Glutamatergic neuron (in vitro differentiated cells): ENCODE data around the gene KIF13A. TPM values are rescaled to one million over a fixed set of nuclear protein-coding genes. Genes with fewer than 3 reads are reported as not detected.
"Not testable (repeated sequence)": the region's sequence is repeated elsewhere in the genome, so short reads cannot be mapped to it uniquely, and the experiment has no call there.

ENCODE experiments used
- DNase-seq: peaks from one replicate; pipeline ENCODE4 v3.0.0; 2022
- H3K27ac Mint-ChIP-seq: one replicate; pipeline ENCODE4 v1.8.0; 2020; ENCODE audit warnings: mild to moderate bottlenecking, mixed read lengths, inconsistent platforms; ENCODE audit not compliant: unreplicated experiment
- H3K27me3 Mint-ChIP-seq: one replicate; pipeline ENCODE4 v1.8.0; 2020; ENCODE audit warnings: mild to moderate bottlenecking, moderate library complexity, mixed read lengths, inconsistent platforms; ENCODE audit not compliant: unreplicated experiment
- H3K36me3 Mint-ChIP-seq: one replicate; pipeline ENCODE4 v1.8.0; 2020; ENCODE audit warnings: mild to moderate bottlenecking, mixed read lengths, inconsistent platforms; ENCODE audit not compliant: unreplicated experiment
- H3K4me1 Mint-ChIP-seq: one replicate; pipeline ENCODE4 v1.8.0; 2020; ENCODE audit warnings: mild to moderate bottlenecking, low read depth, mixed read lengths, inconsistent platforms; ENCODE audit not compliant: unreplicated experiment
- H3K4me3 Mint-ChIP-seq: one replicate; pipeline ENCODE4 v1.8.0; 2020; ENCODE audit warnings: mild to moderate bottlenecking, mixed read lengths, inconsistent platforms; ENCODE audit not compliant: unreplicated experiment
- H3K9me3 Mint-ChIP-seq: one replicate; pipeline ENCODE4 v1.8.0; 2020; ENCODE audit warnings: mild to moderate bottlenecking, moderate library complexity, mixed read lengths, inconsistent platforms; ENCODE audit not compliant: unreplicated experiment
- total RNA-seq: library from RNA; stranded (reverse); fragmentation: NEBNext Ultra II Directional; extraction: Animal tissue kit (Norgen Biotek cat#: 25700); gene quantifications from one replicate; pipeline ENCODE4 v1.2.1, GENCODE V29; 2021; ENCODE audit not compliant: unreplicated experiment
- TF ChIP-seq, protein P1 (sequence below): fragments of 200-600 bp; sonication (generic); IDR thresholded peaks from one replicate; pipeline ENCODE4 v1.5.0; 2021; ENCODE audit not compliant: partially characterized antibody, unreplicated experiment

Gene KIF13A
- total RNA-seq, 1 donor from 2014 or later: 26.7 TPM

DNA sequence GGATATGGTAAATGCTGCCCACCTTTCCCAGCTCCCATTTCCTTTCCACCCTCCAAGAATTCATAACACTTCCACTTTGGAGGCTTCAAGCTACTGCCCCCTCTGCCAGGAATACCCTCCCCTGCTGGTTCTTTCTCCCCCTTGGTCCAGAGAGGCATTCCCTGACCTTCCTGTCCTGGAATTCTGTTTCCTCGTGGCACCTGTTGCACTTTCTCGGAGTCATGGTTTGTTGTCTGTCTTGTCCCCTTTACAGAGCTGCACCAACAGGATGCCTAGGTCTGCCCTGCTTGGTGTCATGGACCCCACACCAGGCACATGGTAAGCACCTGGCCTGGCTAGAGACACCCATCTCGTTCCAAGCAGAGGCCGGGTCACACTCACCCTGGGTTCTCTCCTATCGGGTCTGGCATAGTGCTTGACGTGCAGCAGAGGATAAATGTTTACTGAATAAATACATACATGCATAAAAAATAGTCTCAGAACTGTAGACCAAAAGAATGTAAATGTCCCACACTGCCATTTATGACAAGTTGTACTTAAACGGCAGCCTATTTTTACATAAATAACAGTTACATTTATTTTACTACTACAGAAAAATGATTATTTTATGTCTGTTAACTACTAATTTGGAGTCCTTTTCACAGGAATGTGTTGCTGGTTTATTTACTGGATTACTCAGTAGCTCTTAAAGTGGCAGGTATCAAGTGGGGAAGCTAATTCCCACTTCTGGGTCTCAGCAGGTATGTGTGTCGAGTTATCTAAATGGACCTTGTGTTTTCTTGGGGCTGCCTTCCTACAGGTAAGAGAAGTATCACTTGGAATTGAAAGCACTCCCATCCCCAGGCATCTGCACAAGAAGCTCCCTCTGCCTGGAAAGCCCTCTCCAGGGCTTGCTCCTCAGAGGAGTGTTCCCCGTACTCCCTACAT, 69.3 kb downstream of the KIF13A start:
- Mint-ChIP-seq H3K36me3 (no peaks in the 10 kb centered on the region), H3K4me1 (peaks cover 19% of the 10 kb centered on the region), H3K27me3 (no peaks in the 10 kb centered on the region), H3K4me3 (no peak overlapping the region), H3K9me3 (no peaks in the 10 kb centered on the region), H3K27ac (no peak overlapping the region)
- TF ChIP-seq, protein P1, sequence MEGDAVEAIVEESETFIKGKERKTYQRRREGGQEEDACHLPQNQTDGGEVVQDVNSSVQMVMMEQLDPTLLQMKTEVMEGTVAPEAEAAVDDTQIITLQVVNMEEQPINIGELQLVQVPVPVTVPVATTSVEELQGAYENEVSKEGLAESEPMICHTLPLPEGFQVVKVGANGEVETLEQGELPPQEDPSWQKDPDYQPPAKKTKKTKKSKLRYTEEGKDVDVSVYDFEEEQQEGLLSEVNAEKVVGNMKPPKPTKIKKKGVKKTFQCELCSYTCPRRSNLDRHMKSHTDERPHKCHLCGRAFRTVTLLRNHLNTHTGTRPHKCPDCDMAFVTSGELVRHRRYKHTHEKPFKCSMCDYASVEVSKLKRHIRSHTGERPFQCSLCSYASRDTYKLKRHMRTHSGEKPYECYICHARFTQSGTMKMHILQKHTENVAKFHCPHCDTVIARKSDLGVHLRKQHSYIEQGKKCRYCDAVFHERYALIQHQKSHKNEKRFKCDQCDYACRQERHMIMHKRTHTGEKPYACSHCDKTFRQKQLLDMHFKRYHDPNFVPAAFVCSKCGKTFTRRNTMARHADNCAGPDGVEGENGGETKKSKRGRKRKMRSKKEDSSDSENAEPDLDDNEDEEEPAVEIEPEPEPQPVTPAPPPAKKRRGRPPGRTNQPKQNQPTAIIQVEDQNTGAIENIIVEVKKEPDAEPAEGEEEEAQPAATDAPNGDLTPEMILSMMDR: no peak
- DNase-seq: no peak

DNA sequence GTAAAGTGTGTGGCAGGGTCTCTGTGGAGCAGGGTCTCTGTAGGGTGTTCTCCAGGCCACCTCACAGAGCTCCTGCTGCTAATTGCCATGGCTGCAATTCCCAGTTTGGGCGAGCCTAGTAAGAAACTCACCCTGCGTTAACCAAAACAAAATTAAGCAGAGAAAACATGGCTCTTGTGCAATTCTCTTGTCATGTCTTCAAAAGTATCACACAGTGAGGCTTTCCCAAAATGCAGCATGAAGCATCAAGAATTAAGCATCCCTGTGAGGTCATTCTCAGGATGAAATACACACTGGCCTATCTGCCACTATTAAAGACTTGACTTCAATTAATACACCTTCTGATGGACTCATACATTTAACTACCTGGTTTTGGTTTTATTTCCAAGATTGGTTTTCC, 72.8 kb downstream of the KIF13A start:
- H3K4me1 Mint-ChIP-seq: peaks cover 18% of the 10 kb centered on the region
- DNase-seq: no peak
- no peaks in the 10 kb centered on the region for H3K9me3 Mint-ChIP-seq
- no peaks in the 10 kb centered on the region for H3K36me3 Mint-ChIP-seq
- peak overlapping the region; percentile 18 for H3K27ac Mint-ChIP-seq
- no peak overlapping the region for H3K4me3 Mint-ChIP-seq
- TF ChIP-seq, protein P1: no peak
- H3K27me3 Mint-ChIP-seq: no peaks in the 10 kb centered on the region

- Mint-ChIP-seq H3K27ac (no peak overlapping the region), H3K4me1 (peaks cover 20% of the 10 kb centered on the region), H3K4me3 (no peak overlapping the region), H3K9me3 (no peaks in the 10 kb centered on the region), H3K27me3 (peaks cover under 1% of the 10 kb centered on the region), H3K36me3 (no peaks in the 10 kb centered on the region)
- TF ChIP-seq, protein P1: no peak
- no peak for DNase-seq
These were observed 74.9 kb downstream of the KIF13A start for GRCh38 chr6:17912521-17912920.

DNA sequence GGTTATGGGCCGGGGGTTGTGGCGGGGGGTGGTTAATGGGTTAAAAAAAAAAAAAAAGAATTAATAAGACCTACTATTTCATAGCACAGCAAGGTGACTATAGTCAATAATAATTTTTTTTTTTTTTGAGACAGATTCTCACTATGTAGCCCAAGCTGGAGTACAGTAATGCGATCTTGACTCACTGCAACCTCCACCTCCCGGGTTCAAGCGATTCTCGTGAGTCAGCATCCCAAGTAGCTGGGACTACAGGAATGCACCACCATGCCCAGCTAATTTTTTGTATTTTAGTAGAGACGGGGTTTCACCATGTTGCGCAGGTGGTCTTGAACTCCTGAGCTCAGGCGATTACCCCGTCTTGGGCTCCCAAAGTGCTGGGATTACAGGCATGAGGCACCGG, 75.8 kb downstream of the KIF13A start:
- peaks cover 25% of the 10 kb centered on the region for H3K4me1 Mint-ChIP-seq
- H3K4me3 Mint-ChIP-seq, H3K36me3 Mint-ChIP-seq, DNase-seq, H3K9me3 Mint-ChIP-seq, H3K27ac Mint-ChIP-seq, H3K27me3 Mint-ChIP-seq: not testable (repeated sequence)

DNA sequence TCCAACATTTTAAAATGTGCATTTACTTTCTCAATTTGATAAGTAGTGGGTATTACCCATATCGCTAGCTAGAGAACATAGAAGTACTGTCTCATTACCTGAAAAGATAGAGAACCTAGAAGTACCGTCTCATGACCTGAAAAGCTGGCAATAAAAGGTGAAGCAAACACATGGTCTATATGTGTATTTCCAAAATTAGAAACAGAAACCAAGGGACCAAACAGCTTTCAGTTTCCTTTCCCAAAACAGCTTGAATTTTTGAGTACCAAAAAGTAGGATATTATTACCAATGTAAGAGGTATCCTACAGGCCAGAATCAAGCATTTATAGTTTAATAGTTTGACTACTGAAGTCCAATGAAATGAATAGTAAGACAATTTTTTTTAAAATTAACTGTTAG, 77.2 kb downstream of the KIF13A start:
- DNase-seq: no peak
- TF ChIP-seq, protein P1: no peak
- peaks cover 5% of the 10 kb centered on the region for H3K9me3 Mint-ChIP-seq
- peaks cover 25% of the 10 kb centered on the region for H3K4me1 Mint-ChIP-seq
- H3K27ac Mint-ChIP-seq: no peak overlapping the region
- no peaks in the 10 kb centered on the region for H3K36me3 Mint-ChIP-seq
- no peak overlapping the region for H3K4me3 Mint-ChIP-seq
- H3K27me3 Mint-ChIP-seq: peaks cover 4% of the 10 kb centered on the region
